H1 (cell line): ENCODE results near the gene HJURP. TPM values are rescaled to one million over a fixed set of nuclear protein-coding genes. Genes with fewer than 3 reads are reported as not detected.

ENCODE experiments used
- CTCF ChIA-PET: fragments of 300-600 bp; sonication (Branson Sonifier 250); formaldehyde crosslinking; loops from one replicate; lab custom pipeline; 2021; ENCODE audit not compliant: partially characterized antibody; lab: Charles Lee
- POLR2A ChIA-PET: fragments of 300-600 bp; sonication (Branson Sonifier 250); formaldehyde crosslinking; loops from one replicate; lab custom pipeline; 2021; ENCODE audit warnings: inconsistent platforms; ENCODE audit not compliant: partially characterized antibody; lab: Charles Lee
- DNase-seq, 2 experiments: peaks; one replicate each; pipeline versions ENCODE4 v3.0.0 to v3.0.0-alpha.2; 2010 to 2022; ENCODE audit warnings: low spot score in 2 of 2, low read depth in 1 of 2, mixed read lengths in 1 of 2
- FAIRE-seq: peaks from 2 replicates; lab custom pipeline; 2011; peaks lifted over from hg19 to GRCh38; lab: Jason Lieb, UNC
- H2AFZ ChIP-seq: 2 replicates; pipeline ENCODE4 v1.8.1; 2012; ENCODE audit warnings: low read length, inconsistent platforms
- H2AK5ac ChIP-seq: 2 replicates; pipeline ENCODE4 v1.6.1; 2013; ENCODE audit warnings: low read depth, low read length
- H2BK120ac ChIP-seq: replicated peaks from 2 replicates; pipeline ENCODE3; 2013; ENCODE audit warnings: low read depth, low read length, inconsistent platforms
- H2BK12ac ChIP-seq: 2 replicates; pipeline ENCODE4 v1.6.1; 2013; ENCODE audit warnings: low read depth, low read length
- H2BK15ac ChIP-seq: 2 replicates; pipeline ENCODE4 v1.6.1; 2013; ENCODE audit warnings: low read length
- H2BK20ac ChIP-seq: 2 replicates; pipeline ENCODE4 v1.6.1; 2013; ENCODE audit warnings: low read length
- H2BK5ac ChIP-seq: 2 replicates; pipeline ENCODE4 v1.6.1; 2013; ENCODE audit warnings: low read depth, low read length
- H3K14ac ChIP-seq: 2 replicates; pipeline ENCODE4 v1.6.1; 2013; ENCODE audit warnings: inconsistent platforms; ENCODE audit not compliant: insufficient read length
- H3K18ac ChIP-seq: 2 replicates; pipeline ENCODE4 v1.6.1; 2013; ENCODE audit warnings: low read length; ENCODE audit errors: extremely low read depth
- H3K23ac ChIP-seq: 2 replicates; pipeline ENCODE4 v1.6.1; 2013; ENCODE audit warnings: inconsistent platforms; ENCODE audit not compliant: insufficient read length
- H3K23me2 ChIP-seq: 2 replicates; pipeline ENCODE4 v1.6.1; 2013; ENCODE audit warnings: low read depth, low read length
- H3K27ac ChIP-seq: 2 replicates; pipeline ENCODE4 v1.6.1; 2011; ENCODE audit warnings: low read depth, low read length, inconsistent platforms
- H3K27me3 ChIP-seq, 4 experiments: replicated peaks in 1 of 4; 1 replicate in 1 of 4; 2 replicates in 3 of 4; pipeline versions ENCODE4 v1.6.1 to v1.8.1; 2011 to 2013; ENCODE audit warnings: low read length in 3 of 4, mild to moderate bottlenecking in 3 of 4, inconsistent platforms in 2 of 4, mixed read lengths in 2 of 4, moderate library complexity in 1 of 4; ENCODE audit not compliant: control insufficient read depth in 3 of 4, insufficient read depth in 3 of 4; ENCODE audit errors: extremely low read depth in 1 of 4
- H3K36me3 ChIP-seq, 4 experiments: 2 replicates each; pipeline versions ENCODE4 v1.6.1 to v1.8.1; 2011 to 2013; ENCODE audit warnings: mild to moderate bottlenecking in 4 of 4, low read length in 3 of 4, moderate library complexity in 2 of 4, control low read depth in 1 of 4, inconsistent platforms in 1 of 4; ENCODE audit not compliant: insufficient read depth in 4 of 4, control insufficient read depth in 2 of 4
- H3K4ac ChIP-seq: replicated peaks from 2 replicates; pipeline ENCODE3; 2013; ENCODE audit warnings: low read length, low read depth, mixed read lengths, inconsistent platforms; ENCODE audit not compliant: insufficient read length
- H3K4me1 ChIP-seq, 4 experiments: replicated peaks in 1 of 4; 1 replicate in 1 of 4; 2 replicates in 3 of 4; pipeline versions ENCODE4 v1.6.1 to v1.8.1; 2011 to 2013; ENCODE audit warnings: low read length in 3 of 4, inconsistent platforms in 2 of 4, mixed read lengths in 1 of 4; ENCODE audit not compliant: insufficient read depth in 4 of 4, control insufficient read depth in 3 of 4
- H3K4me2 ChIP-seq, 2 experiments: 2 replicates each; pipeline versions ENCODE4 v1.6.1 to v1.8.1; 2011 to 2013; ENCODE audit warnings: low read depth in 2 of 2, low read length in 2 of 2, control low read depth in 1 of 2, inconsistent platforms in 1 of 2, mild to moderate bottlenecking in 1 of 2; ENCODE audit not compliant: insufficient read depth in 1 of 2
- H3K4me3 ChIP-seq, 4 experiments: fragments of 200-600, 300-600 bp in 1 of 4; sonication (generic), shearing (Covaris generic), sonication (Bioruptor Twin) in 1 of 4; 2 replicates each; pipeline versions ENCODE4 v1.5.1 to v1.8.1; 2011 to 2016; ENCODE audit warnings: low read length in 4 of 4, low read depth in 3 of 4, control low read depth in 2 of 4, inconsistent platforms in 2 of 4, mild to moderate bottlenecking in 2 of 4, mixed read lengths in 1 of 4, moderate library complexity in 1 of 4; ENCODE audit not compliant: insufficient read depth in 2 of 4; ENCODE audit errors: extremely low read depth in 1 of 4
- H3K56ac ChIP-seq: replicated peaks from 2 replicates; pipeline ENCODE3; 2013; ENCODE audit warnings: low read depth, mild to moderate bottlenecking, mixed read lengths, low read length, inconsistent platforms; ENCODE audit not compliant: insufficient read length
- H3K79me1 ChIP-seq: 2 replicates; pipeline ENCODE4 v1.6.1; 2013; ENCODE audit warnings: low read depth, low read length, control low read depth
- H3K79me2 ChIP-seq, 2 experiments: 2 replicates each; pipeline versions ENCODE4 v1.6.1 to v1.8.1; 2012 to 2013; ENCODE audit warnings: low read length in 2 of 2, mild to moderate bottlenecking in 2 of 2, inconsistent platforms in 1 of 2; ENCODE audit not compliant: insufficient read depth in 2 of 2, control insufficient read depth in 1 of 2
- H3K9ac ChIP-seq, 4 experiments: replicated peaks in 1 of 4; 1 replicate in 1 of 4; 2 replicates in 3 of 4; pipeline versions ENCODE4 v1.6.1 to v1.8.1; 2011 to 2013; ENCODE audit warnings: low read depth in 3 of 4, low read length in 3 of 4, control low read depth in 2 of 4, mild to moderate bottlenecking in 2 of 4, moderate library complexity in 2 of 4, inconsistent platforms in 1 of 4; ENCODE audit errors: extremely low read depth in 1 of 4
- H3K9me3 ChIP-seq, 2 experiments: 2 replicates each; pipeline versions ENCODE4 v1.6.1 to v1.8.1; 2012 to 2013; ENCODE audit warnings: mild to moderate bottlenecking in 2 of 2, moderate library complexity in 2 of 2, control low read depth in 1 of 2, inconsistent platforms in 1 of 2, low read depth in 1 of 2, low read length in 1 of 2, mixed read lengths in 1 of 2; ENCODE audit not compliant: insufficient read depth in 2 of 2
- H4K20me1 ChIP-seq, 2 experiments: replicated peaks in 1 of 2; 2 replicates each; pipeline versions ENCODE3 to v1.8.1; 2011 to 2013; ENCODE audit warnings: inconsistent platforms in 2 of 2, low read length in 2 of 2, mild to moderate bottlenecking in 1 of 2; ENCODE audit not compliant: insufficient read depth in 2 of 2, control insufficient read depth in 1 of 2
- H4K5ac ChIP-seq: 2 replicates; pipeline ENCODE4 v1.6.1; 2013; ENCODE audit warnings: low read length, low read depth, mixed read lengths, inconsistent platforms; ENCODE audit not compliant: insufficient read length
- H4K8ac ChIP-seq: 2 replicates; pipeline ENCODE4 v1.8.0; 2013; ENCODE audit warnings: mild to moderate bottlenecking, moderate library complexity, low read length, inconsistent platforms; ENCODE audit not compliant: insufficient read depth; ENCODE audit errors: extremely low read depth
- H4K91ac ChIP-seq: replicated peaks from 2 replicates; pipeline ENCODE3; 2013; ENCODE audit warnings: low read length, mixed read lengths, inconsistent platforms; ENCODE audit not compliant: insufficient read length
- BCL11A ChIP-seq, 2 experiments: IDR thresholded peaks; one replicate each; pipeline ENCODE4 v1.6.1; 2011; ENCODE audit warnings: low read depth in 2 of 2, low read length in 2 of 2, mild to moderate bottlenecking in 2 of 2
- CHD2 ChIP-seq: IDR thresholded peaks from 2 replicates; pipeline ENCODE4 v1.6.1; 2012; ENCODE audit warnings: low read length, improper control_type of control experiment
- CTBP2 ChIP-seq: IDR thresholded peaks from 2 replicates; pipeline ENCODE4 v1.7.0; 2011; ENCODE audit warnings: borderline replicate concordance, mild to moderate bottlenecking, moderate library complexity, mixed read lengths, low read length; ENCODE audit not compliant: insufficient read depth, insufficient read length
- CTCF ChIP-seq, 3 experiments: IDR thresholded peaks; 1 replicate in 2 of 3; 2 replicates in 1 of 3; pipeline versions ENCODE4 v1.5.1 to v1.6.1; 2011; ENCODE audit warnings: low read length in 3 of 3, mild to moderate bottlenecking in 3 of 3, inconsistent platforms in 2 of 3, low read depth in 1 of 3, moderate library complexity in 1 of 3; ENCODE audit not compliant: insufficient read depth in 1 of 3; ENCODE audit errors: control extremely low read depth in 1 of 3
- HDAC2 ChIP-seq, 2 experiments: fragments of 300-600 bp in 1 of 2; sonication (generic) in 1 of 2; IDR thresholded peaks; 2 replicates each; pipeline ENCODE4 v1.6.1; 2011 to 2012; ENCODE audit warnings: low read depth in 2 of 2, low read length in 2 of 2, mild to moderate bottlenecking in 2 of 2, moderate library complexity in 2 of 2, borderline replicate concordance in 1 of 2, inconsistent platforms in 1 of 2
- TBP ChIP-seq: IDR thresholded peaks from 2 replicates; pipeline ENCODE4 v1.6.1; 2011; ENCODE audit warnings: low read depth, low read length, improper control_type of control experiment
- WGBS, 2 experiments: shearing (Covaris generic) in 1 of 2; methylation state at CpG; one replicate each; pipeline versions ENCODE4 v1.1.6 to v1.1.7; 2013 to 2015; ENCODE audit warnings: low lambda C conversion rate in 2 of 2, mixed read lengths in 2 of 2, inconsistent platforms in 1 of 2, low coverage in 1 of 2, missing lambda C conversion rate in 1 of 2; ENCODE audit not compliant: insufficient replicate concordance in 2 of 2, insufficient coverage in 1 of 2, insufficient read length in 1 of 2; ENCODE audit errors: extremely low coverage in 1 of 2, missing lambda C conversion rate in 1 of 2; 5-methylcytosine and 5-hydroxymethylcytosine counted together
- polyA plus RNA-seq, 7 experiments: library from polyadenylated mRNA; depleted of rRNA in 3 of 7; stranded (reverse) in 5 of 7; unstranded in 2 of 7; fragments of >200 nt in 5 of 7; fragments of 200-250 nt in 2 of 7; gene quantifications; 1 replicate in 5 of 7; 2 replicates in 1 of 7; 4 replicates in 1 of 7; pipeline versions ENCODE4 v1.2.1 to v1.2.3, GENCODE V29; 2011 to 2013; ENCODE audit warnings: missing spikeins in 2 of 7, mixed read lengths in 2 of 7
- total RNA-seq: library from RNA; stranded (reverse); fragmentation: NEBNext Ultra II Directional; extraction: Animal tissue kit (Norgen Biotek cat#: 25700); gene quantifications from 2 replicates; pipeline ENCODE4 v1.2.1, GENCODE V29; 2021

HJURP gene
- total and polyA plus RNA-seq, 2 of the 8 experiments (the other 6 are each of a cell fraction or from before 2014, with no cell fraction given), result 49.3 to 60.5 TPM

- no peak overlapping the region for H4K8ac ChIP-seq
- no peaks in the 10 kb centered on the region for H3K9me3 ChIP-seq
- no peaks in the 10 kb centered on the region for H3K27me3 ChIP-seq
- CTCF ChIA-PET, result interaction anchor here (0.6 to 5.3 kb wide), 14 partner anchors 9 to 491 kb away, joined by 3 to 35 read pairs (median 5); no protein-coding TSS in a partner anchor
- no peak overlapping the region for H3K56ac ChIP-seq
- H3K4me2 ChIP-seq, result no peak overlapping the region
- POLR2A ChIA-PET, result interaction anchor here (1.0 to 1.8 kb wide), 5 partner anchors 11 to 433 kb away, joined by 3 to 8 read pairs (median 3); no protein-coding TSS in a partner anchor
- H3K27ac ChIP-seq, result 0 out of 2 replicates have a peak overlapping the region, but pooled peaks have one; percentile 29
- peaks cover 3 to 8% of the 10 kb centered on the region in 2 experiments for H4K20me1 ChIP-seq
- no peak overlapping the region for H3K4me3 ChIP-seq
- H3K36me3 ChIP-seq, result peaks cover 8 to 38% (median 23%) of the 10 kb centered on the region in 4 experiments; a peak in 7 of 8 replicates
- no peak overlapping the region for H4K91ac ChIP-seq
- no peak overlapping the region for H3K18ac ChIP-seq
- no peak overlapping the region for H3K4ac ChIP-seq
- no peak overlapping the region for H3K23ac ChIP-seq
- WGBS, 2 experiments, result 90% methylated on average over 9 of the region's 10 CpGs; no CpG with 5 or more reads in 1 of the 2 experiments
- no peak overlapping the region for H4K5ac ChIP-seq
- no peak overlapping the region for H2BK5ac ChIP-seq
- H3K79me1 ChIP-seq, result 0 out of 2 replicates have a peak, but pooled peaks cover 2% of the 10 kb centered on the region
- no peaks in the 10 kb centered on the region for H3K23me2 ChIP-seq
- H2BK120ac ChIP-seq, result no peak overlapping the region
- H2BK20ac ChIP-seq, result no peak overlapping the region
- peaks cover 0 to 18% of the 10 kb centered on the region in 2 experiments; a peak in 2 of 4 replicates for H3K79me2 ChIP-seq
- H2AK5ac ChIP-seq, result no peak overlapping the region
- no peaks in the 10 kb centered on the region for H3K4me1 ChIP-seq
- TF ChIP-seq CHD2, result no peak
- no peak for TF ChIP-seq CTBP2
- TF ChIP-seq HDAC2 (IDR thresholded peaks at IDR 0.05; ENCODE audit: borderline replicate concordance in 1 of 2, low read depth in 2 of 2, low read length in 2 of 2), result no peak
- no peak for TF ChIP-seq CTCF (IDR thresholded peaks at IDR 0.05; ENCODE audit: control extremely low read depth in 1 of 3, insufficient read depth in 1 of 3, low read depth in 1 of 3, low read length in 3 of 3)
- TF ChIP-seq TBP, result no peak
- TF ChIP-seq BCL11A (IDR thresholded peaks at IDR 0.05; ENCODE audit: low read depth in 2 of 2, low read length in 2 of 2), result no peak
- DNase-seq, result no peak
- H3K14ac ChIP-seq, result no peak overlapping the region
- FAIRE-seq, result no peak
- no peak overlapping the region for H3K9ac ChIP-seq
- no peak overlapping the region for H2BK15ac ChIP-seq
- H2AFZ ChIP-seq, result no peak overlapping the region
- no peak overlapping the region for H2BK12ac ChIP-seq
Measured at GRCh38 chr2:233833345-233833744, 21.0 kb downstream of the HJURP start.
